Stimulated activated CD8-positive, alpha-beta memory T cell treated with anti-CD3 and anti-CD28 coated beads, Interleukin-15, amount 100 ng/mL, for 4 hours (primary cell): ENCODE results near the gene MYL5.
"Not testable (repeated sequence)": the region's sequence is repeated elsewhere in the genome, so short reads cannot be mapped to it uniquely, and the experiment has no call there.

Experiments used
- DNase-seq, 2 donors: peaks; one replicate each; pipeline ENCODE4 v3.0.0-alpha.2; 2020; ENCODE audit warnings: low read depth in 2 of 2

MYL5 gene

DNA sequence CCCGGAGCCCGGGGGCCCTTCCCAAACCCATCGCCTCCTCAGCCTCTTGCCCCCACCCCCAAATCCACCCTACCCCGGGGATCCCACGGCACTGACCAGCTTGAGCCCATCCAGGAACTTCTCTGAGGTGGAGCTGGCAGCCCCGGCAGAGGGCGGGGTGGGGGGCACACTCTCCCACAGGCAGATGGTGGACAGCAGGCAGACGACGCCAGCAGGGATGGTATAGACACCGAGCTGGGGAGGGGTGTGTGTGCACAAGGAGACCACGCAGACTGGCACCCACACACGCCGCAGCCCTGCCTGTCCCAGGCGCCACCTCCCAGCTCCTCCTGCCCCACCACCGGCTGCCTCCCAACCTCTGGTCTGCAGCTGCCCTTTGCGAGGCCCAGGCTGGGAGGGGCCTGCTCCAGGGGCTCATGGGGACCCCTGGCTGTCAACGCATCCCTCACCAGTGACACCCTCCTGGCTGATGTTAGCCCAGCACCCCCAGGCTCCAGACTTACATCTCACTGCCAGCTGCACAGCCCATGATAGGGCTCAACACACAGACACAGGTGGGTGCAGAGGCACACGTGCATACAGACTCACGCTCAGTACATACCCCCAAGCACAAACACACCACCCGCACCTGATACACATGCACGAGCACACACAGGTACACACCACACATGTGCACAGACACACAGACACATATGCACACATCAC lies 10.4 kb downstream of the MYL5 start:
- no peak for DNase-seq

DNA sequence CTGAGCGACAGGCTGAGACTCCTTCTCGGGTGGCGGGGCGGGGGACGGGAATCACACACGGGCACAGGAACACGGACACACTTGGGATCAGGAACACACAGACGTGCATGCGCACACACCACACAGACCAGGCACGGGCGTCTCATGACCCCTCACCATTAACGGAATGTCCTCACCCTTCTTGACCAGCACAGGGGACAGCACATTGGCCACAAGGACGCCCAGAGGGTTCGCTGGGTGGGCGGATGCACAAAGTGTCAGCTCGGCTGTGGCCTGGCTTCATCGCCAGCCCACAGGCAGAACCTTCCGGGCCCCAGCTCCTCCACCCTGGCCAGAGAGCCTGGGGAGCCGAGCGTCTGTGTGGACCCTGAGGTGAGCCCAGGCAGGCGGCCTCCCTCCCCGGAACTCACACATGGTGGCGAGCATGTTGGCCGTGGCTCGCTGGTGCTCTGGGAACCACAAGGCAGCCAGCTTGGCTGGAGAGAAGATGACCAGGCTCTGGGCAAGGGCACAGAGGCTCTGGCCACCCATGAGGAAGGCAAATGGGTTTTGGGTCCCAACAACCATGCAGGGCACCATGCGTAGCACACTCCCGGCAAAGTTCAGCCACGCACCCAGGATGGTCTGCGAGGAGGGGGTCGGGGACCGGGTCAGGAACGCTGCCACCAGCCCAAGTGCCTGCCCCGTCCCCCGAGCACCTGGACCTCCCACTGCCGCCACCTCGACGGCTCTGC lies 11.5 kb downstream of the MYL5 start:
- no peak for DNase-seq

DNA sequence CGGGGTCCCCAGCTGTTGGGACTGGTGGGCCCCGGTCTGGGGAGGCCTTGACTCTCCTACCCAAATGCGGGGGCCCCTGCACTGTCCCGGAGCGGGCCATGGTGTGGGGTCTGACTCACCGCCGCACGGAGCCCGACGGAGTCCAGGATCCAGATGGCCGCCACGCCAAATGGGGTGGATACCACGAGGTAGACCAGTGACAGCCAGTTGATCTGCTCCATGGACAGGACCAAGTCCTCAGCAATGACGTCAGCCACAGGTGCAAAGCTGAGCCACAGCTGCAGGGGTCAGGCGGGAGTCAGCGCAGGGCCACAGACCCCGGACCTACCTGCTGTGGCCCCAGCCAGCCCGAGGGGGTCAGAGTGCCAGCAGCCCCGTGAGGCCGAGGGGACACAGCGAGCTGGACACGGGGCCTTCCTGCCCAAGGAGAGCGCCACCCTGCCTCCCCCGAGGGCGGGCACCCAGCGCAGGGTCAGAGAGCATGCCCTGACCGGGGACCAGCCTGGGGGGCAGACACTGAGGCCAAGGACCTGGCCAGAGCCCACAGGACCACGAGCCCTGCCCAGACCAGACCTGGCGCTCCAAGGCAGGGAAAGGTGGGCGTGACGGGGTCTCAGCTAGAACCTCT lies 12.2 kb downstream of the MYL5 start:
- no peak for DNase-seq

DNA sequence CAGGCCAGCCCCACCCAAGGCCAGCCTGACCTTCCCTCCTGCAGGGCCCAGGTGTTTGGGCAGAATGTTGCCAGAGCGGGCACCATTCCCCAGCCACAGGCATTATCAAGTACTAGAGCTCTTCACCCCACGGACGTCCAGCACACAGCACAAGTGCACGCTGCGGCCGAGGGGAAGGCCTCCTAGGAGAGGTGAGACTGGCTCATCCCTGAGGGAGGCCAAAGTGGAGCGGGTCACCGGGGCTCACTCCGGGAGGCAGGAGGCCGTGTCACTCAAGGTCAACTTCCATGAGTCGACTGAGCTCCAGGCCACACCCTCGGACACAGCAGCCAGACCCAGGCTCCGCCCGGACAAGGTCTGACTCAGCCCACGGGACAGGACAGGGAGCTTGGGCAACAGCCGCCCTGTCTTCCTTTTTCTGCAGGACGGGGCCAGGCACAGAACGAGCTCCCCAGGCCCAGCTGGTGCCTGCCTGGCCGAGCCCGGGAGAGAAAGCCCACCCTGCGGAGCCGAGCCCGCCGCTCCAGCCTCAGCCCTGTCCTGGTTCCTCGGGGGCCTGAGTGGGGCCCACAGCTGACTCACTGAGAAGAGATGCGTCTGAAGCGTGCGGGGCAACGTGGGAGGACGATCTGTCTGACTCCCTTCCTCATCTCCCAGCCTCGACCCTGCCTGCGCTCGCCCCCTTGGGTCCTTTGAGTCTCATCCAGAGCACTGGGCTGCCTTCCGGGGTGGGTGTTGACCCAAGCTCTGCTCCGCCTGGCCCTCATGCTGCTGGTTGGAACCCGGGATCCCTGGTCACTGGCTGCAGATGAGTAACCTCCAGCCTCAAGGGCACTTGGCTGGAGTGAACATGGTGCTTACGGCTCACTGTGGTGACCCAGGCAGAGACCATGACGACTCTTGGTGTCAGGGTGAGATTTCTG lies 13.0 kb downstream of the MYL5 start:
- DNase-seq = no peak

DNA sequence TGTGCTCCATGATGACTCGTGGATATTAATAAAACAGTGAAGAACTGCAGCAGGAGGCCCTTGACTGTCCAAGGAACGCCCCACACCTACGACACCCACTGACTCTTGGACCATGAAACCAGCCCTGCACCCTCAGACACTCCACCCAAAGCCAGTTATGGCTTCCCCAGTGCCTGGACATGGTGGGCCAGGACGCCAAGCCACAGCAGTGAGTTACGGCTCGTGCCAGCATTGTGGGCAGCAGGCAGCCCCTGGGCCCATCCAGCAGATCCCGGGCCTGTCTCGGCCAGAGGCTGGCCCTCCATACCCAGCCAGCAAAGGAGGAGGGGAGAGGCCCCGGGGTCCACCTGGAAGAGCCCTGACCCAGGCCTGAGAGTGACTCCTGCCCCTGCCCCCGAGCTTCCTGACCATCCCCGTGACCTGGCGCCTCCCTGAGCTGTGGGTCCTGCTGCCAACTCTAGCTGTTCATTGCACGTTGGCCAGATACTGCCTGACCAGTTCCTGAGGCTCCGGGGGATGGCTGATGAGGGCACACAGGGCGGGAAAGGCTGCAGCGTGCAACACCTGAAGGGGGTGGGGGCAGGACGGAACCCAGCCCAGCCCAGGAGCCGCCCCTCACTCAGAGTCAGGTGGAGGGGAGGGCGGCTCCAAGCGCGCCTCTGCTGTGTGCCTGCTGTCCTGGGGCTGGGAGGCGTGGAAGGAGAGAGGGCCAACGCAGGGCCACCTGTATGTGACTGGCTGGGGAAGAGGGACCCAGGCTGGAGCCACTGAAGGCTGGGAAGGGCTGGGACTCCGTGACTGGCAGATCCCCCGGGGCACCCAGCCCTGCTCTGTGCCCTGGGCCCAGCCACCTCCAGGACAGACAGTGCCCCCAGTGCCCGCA lies 13.9 kb downstream of the MYL5 start:
- no peak for DNase-seq

DNA sequence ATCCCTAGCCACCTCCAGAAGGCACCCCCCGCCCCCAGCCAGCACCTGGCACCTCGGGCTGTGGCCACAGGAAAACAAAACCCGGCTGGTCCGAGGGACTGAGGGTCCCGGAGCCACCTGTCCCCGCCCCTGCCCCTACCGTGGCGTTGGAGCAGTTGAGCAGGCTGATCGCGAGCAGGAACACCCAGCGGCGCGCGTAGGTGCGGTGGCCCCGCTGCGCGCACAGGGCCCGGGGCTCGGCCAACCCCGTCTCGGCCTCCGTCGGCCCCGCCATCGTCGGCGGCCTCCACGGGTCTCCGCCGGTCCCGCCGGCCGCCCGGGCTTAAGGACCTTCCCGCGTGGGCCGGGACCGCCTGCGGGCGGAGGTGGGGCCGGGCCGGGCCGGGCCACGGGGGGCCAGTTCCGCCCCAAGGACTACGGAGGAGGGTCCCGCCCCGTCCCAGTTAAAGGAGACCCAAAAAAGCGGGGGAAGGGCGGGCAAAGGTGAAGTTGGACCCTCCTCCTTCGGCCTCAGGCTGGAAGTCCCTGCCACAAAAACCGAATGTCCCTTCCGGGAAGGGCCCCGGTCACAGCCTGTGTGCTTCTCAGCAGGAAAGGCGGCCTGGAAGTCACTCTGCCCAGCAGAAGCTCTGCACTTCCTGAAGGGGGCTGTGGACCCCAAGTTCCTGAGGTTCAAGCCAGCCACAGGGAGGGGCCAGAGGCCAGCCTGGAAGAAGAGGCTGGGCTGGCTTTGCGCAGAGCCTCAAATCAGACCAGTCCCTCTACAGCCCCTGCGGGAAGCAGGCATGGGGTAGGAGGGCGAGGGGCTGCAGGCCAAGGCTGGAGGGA lies 14.7 kb downstream of the MYL5 start, which contains the start of gene SLC49A3:
Gene SLC49A3 (minus strand): TSS at position 298 of the 828 bp plus-strand sequence. CDS start 24 bp downstream, at position 274.
- DNase-seq = no peak

DNA sequence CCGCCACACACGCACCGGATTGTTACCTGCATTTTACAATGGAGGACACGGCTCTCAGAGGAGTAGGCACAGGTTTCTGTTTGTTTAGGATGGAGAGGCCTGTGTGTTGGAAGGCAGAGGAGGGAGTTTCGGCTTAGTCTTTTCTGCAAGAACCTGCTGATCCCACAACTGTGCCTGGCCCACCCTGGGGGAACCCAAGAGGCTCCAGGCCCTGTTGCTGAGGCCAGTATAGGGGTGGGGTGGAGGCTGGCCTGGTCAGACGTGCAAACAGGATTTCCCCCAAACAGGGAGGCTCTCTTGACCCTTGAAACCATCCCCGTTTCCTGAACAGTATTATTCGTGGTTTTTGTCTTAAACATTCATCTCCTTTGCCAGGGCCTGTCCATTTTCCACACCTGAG lies 15.4 kb downstream of the MYL5 start:
- DNase-seq = no peak

DNA sequence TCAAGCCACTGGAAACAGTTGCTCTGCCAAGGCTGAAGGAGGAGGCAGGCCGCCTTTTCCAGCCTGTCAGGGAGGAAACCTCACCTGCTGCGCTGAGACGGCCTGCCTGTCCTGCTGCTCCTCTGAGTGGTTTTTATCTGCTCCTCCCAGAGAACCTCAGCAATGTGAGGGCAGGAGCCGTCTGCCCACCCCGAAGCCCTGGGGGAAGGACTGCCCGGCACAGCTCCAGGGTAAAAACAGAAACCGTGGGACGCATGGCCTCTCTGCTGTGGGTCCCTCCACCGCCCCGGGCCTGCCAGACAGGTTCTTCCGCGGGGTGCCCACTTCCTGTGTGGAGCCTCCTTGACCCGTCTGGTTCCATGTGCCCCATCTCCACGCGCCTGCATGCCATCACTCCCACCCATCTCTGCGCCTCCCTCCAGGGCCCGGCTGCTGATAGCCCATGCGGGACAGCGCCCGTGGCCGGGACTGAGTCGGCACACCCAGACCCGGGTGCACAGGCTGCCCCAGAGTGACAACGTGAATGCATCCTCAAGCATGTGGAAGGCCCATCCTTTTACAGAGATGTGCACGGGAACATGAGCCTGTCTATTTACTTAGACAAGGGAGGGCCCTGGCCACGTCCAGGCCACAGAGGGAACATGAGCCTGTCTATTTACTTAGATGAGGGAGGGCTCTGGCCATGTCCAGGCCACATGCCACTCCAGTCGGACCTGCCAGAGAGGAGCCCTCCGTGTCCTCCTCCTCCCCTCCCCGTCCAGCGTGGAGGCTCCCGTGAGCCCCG lies 18.6 kb downstream of the MYL5 start:
- no peak for DNase-seq

DNA sequence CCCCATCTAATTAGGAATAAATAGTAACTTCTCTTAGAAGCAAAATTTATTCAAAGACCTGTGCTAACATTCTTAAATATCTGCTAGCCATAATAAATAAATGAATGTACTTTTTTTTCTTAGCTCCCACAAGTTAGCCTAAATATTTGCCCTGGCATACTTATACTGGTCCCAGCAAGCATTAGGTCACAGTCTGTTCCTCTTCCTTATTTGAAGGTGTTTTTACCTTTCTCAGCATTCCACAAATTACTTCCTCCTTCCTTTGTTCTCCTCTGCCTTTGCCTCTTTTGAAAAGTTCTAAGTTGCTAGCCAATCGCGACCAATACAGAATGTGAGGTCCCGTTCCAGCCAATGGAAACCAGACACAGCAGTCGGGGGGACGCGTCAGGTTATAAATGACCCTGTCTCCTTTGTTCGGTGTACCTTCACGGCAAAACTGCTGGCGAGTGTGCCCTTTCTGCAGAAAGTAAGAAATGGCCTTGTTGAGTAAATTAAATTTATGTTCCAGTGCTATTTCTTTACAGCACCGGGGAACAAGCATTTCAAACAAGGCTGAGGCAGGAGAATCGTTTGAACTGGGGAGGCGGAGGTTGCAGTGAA lies 20.1 kb downstream of the MYL5 start:
- not testable (repeated sequence) for DNase-seq

DNA sequence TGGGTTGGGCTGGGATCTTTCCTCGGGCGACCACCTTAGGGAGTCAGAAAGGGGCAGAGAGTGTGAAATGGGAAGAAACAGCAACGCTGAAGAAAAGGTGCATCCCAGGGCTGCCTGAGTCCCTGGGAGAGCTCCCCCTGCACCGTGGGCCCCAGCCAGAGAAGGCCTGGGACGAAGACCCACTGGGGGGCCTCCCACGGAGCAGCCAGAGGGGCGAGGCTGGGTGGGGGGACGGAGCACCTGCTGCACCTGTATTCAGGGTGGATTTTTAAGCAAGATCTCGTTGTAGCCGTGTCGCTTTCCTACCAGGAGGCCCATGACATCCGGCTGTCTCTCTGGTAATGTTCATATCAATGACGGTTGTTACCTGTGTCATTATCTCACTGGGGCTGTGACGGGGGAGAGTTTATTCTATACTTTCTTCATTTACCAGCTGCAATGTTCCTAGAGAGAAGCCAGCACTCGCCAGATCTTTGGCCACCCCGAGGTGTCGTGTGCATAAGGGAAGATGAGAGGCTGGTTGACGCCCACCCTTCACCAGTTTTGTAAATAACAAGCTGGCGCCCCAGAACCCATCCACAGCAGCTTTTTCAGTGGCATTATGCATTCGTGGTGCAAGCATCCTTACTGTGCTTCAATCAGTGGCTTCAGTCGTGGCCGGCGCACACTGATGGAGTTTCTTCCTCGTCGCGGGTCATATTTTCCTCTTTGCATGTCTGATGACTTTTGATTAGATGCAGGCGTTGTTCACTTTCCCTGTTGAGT lies 25.7 kb downstream of the MYL5 start:
- no peak for DNase-seq

DNA sequence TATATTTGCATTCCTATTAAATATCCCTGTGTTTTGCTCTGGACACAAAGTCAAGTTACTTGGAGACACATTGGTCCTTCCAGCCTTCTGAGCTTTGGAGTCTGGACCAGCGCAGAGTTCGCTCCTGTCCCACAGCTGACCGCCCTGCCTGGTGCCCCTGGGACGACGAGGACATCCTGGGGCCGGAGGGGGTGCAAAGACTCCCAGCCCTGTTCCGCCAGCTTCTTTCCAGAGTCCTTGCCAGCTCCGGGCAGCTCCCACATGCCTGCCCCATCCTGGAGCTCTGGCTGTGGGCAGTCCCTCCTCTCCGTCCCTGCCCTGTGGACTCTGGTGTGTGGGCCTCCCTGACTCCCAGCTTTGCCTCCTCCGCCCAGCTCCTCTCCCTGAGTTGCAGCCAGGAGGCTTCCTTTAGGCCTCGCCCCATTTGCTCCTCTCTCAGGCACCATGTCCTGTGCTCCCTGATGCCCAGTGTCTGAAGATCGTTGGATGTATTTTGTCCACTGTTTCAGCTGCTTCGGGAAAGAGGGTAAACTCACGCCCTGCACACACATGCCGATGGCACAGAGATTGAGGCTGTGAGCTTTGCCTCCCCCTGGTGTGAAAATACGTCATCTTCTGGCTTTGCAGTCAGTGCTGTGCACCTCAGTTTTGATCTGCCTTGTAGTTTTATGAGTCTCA lies 26.4 kb downstream of the MYL5 start:
- no peak for DNase-seq

DNA sequence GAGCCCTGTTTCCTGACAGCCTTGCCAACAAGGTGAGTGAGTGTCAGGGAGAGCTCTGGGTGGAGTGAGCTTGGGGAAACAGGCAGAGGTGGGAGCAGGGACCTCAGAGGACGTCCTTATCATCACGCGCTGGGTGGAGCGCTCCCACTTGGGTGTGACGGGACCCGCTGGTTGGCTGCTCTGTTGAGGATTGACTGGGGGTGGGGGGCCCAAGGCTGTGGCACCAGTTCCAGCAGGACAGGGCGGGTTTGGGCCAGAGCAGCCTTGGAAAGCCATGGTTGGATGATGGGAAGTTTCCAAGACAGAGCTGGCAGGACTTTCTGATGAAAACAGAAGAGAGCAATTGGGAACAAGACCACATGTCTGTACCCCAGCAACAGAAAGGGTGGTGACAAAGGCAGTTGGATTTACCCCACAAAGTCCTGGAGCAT lies 28.3 kb downstream of the MYL5 start:
- DNase-seq = no peak

DNA sequence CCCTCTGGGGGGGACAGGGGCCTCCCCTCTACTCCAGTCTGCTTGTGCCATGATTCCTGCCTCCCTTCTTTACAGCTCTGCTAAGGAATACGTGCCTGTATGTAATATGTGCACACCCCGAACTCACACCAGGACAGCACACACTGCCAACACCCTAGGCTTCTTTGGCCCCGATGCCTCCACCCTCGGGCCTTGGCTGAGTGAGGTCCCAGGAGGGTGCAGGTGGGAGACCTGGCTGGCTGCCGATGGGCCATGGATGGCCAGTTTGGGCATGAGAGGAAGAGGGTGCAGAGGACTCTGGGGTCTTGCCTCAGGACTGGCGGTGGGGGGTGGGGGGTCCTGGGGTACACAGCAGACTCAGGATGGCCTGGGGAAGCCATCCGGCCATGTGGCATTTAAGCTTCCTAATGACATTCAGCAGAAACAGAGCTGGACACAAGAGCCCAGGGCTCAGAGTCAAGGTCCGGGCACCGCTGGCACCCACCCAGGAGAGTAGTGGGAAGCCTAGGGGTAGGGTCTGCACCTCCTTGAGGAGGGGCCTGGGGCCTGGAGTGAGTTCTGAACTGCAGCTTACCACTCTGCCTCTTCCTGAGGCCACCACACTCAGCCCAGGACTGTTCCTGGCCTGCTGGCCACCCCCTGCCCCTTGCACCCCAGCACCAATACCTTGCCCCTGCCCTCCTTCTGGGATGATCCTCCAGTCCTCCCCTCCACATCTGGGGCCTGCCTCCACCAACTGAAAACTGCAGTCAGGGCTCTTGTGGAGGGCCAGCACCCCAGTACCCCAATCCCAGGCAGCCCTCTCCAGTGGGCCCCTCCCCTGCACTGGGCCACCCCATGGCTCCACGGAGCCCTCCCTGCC lies 29.2 kb downstream of the MYL5 start:
- DNase-seq = no peak

DNA sequence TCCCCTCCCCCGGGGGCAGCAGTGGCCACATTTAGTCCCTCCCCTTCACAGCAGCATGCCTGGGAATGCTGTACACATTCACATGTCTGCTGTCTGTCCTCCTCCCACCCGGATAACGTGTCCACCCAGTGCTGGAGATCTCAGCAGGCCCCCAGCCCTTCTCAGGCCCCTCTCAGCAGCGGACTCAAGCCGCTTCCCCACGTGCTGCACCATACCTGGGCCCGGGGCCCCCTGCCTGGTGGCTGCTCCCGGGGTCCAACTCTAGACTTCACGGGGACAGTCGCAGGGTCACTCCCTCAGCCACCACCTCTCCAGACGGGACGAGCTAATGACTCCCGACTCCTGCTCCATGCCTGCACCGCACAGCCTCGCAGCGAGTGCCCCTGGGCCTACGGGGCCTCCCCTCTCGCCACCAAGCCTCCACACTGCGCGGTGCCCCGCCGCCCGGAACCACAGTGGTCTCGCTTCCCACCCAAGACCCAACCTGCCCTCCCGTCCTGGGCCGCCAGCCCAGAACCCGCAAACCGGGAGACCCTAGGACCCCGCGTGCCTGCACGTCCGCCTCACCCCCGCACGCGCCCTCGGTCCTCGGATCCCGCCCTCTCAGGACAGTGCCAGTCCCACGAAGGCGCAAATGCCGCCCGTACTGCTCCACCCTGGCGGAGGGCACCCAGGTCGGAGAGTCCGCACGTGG lies 30.0 kb downstream of the MYL5 start:
- DNase-seq = no peak

DNA sequence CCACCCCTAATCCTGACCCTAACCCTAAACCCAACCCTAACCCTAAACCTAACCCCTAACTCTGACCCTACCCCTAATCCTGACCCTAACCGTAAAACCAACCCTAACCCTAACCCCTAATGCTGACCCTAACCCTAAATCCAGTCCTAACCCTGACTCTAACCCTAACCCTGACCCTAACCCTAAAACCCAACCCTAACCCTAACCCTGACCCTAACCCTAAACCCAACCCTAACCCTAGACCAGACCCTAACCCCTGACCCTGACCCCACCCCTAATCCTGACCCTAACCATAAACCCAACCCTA lies 30.6 kb downstream of the MYL5 start:
- no peak for DNase-seq
